ENCODE data around the gene EHBP1L1.

DNA sequence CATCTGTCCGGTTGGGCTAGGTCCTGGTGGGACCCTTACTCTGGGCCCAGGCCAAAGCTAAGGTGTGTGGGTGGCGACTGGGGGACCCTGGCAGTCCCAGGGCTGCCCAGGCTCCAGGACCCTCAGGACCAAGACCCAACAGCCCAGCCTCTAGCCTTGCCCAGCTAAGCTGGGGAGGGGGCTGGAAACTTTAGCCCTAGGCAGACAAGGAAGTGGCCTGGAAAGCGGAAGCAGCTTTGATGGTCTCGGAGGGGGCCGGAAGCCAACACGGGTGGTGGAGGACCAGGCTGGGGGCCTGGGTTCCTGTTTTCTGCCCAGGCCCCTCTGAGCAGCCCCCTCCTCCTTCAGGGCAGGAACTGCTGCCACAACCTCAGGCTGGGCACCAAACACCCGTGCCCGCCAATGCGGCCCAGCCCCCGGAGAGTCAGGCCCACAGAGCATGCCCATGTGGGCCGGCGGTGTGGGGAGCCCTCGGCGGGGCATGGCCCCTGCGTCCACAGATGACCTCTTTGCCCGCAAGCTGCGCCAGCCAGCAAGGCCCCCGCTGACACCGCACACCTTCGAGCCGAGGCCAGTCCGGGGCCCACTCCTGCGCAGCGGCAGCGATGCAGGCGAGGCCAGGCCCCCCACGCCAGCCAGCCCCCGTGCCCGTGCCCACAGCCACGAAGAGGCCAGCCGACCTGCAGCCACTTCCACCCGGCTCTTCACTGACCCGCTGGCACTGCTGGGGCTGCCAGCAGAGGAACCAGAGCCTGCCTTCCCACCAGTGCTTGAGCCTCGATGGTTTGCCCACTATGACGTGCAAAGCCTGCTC is 64.8 kb downstream of the EHBP1L1 start:
- TF ChIP-seq, protein P1, sequence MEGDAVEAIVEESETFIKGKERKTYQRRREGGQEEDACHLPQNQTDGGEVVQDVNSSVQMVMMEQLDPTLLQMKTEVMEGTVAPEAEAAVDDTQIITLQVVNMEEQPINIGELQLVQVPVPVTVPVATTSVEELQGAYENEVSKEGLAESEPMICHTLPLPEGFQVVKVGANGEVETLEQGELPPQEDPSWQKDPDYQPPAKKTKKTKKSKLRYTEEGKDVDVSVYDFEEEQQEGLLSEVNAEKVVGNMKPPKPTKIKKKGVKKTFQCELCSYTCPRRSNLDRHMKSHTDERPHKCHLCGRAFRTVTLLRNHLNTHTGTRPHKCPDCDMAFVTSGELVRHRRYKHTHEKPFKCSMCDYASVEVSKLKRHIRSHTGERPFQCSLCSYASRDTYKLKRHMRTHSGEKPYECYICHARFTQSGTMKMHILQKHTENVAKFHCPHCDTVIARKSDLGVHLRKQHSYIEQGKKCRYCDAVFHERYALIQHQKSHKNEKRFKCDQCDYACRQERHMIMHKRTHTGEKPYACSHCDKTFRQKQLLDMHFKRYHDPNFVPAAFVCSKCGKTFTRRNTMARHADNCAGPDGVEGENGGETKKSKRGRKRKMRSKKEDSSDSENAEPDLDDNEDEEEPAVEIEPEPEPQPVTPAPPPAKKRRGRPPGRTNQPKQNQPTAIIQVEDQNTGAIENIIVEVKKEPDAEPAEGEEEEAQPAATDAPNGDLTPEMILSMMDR (IDR thresholded peaks at IDR 0.05): no peak
- no peak for TF ChIP-seq POLR2A (IDR thresholded peaks at IDR 0.05)
